GM21576 (cell line): ENCODE results near the gene HNRNPF.
A peak's percentile ranks its signal among the peaks of the same experiment; 100 is the strongest.
"Not testable (repeated sequence)": the region's sequence is repeated elsewhere in the genome, so short reads cannot be mapped to it uniquely, and the experiment has no call there.

Source experiments
- ATAC-seq: cut with Tn5 transposase; IDR thresholded peaks from one replicate; pipeline ENCODE4 v1.9.1; 2021; ENCODE audit warnings: mild to moderate bottlenecking, moderate library complexity; ENCODE audit not compliant: unreplicated experiment

The HNRNPF gene, protein sequence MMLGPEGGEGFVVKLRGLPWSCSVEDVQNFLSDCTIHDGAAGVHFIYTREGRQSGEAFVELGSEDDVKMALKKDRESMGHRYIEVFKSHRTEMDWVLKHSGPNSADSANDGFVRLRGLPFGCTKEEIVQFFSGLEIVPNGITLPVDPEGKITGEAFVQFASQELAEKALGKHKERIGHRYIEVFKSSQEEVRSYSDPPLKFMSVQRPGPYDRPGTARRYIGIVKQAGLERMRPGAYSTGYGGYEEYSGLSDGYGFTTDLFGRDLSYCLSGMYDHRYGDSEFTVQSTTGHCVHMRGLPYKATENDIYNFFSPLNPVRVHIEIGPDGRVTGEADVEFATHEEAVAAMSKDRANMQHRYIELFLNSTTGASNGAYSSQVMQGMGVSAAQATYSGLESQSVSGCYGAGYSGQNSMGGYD

DNA sequence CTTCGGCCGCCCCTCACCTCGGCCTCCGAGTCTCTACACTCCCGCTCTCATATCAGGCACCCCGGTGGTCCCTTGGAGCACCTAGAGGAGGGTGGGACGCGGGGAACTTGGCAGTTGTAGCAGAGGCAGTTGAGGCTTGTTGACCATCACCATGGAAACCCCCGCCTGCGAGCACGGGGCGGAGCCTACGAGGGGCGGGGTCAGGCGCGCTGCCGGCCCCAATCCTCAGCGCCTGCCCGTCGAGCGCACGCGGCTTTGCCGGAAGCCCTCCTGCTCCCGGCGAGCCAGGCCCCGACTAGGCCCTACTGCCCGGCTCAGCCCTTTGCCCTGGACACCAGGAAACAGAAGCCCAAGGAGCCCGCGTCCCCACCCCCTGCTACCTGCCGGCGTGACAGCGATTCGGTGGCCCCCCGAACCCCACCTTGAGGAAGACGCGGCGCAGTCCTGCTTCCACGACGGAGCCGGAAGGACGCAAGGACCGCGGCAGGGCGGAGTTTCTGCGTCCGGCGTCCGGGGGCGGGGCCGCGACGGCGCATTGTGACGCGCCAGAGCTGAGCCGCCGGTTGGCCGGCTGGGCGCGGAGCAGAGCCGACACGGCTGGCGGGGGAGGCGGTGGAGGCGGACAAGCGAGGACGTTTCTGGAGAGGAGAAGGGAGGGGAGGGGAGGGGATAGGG lies at the start of gene HNRNPF:
HNRNPF (minus strand) TSS at position 477 of the 675 bp plus-strand sequence. CDS start 21,302 bp downstream, outside the sequence.
- ATAC-seq, result peak; percentile 66

DNA sequence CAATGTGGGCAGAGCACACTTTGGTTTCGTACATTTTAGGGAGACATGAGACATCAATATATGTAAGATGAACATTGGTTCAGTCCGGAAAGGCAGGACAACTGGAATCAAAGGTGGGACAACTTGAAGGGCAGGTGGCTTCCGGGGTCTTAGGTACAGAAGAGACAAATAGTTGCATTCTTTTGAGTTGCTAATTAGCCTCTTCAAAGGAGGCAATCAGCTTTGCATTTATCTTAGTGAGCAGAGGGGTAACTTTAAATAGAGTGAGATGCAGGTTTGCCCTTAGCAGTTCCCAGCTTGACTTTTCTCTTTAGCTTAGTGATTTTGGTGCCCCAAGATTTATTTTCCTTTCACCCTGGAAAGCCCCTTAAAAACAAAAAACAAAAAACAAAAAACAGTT lies 49.2 kb upstream of the HNRNPF start:
- ATAC-seq, result no peak

DNA sequence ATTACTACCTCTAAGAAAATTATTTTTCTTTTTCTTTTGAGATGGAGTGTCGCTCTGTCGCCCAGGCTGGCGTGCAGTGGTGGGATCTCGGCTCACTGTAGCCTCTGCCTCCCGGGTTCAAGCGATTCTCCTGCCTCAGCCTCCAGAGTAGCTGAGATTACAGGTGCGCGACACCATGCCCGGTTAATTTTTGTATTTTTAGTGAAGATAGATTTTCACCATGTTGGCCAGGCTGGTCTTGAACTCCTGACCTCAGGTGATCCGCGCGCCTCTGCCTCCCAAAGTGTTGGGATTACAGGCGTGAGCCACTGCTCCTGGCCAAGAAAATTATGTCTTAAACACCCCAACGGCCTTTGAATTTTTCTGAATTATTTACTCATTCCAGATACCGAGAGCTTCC lies 47.6 kb upstream of the HNRNPF start:
- not testable (repeated sequence) for ATAC-seq

DNA sequence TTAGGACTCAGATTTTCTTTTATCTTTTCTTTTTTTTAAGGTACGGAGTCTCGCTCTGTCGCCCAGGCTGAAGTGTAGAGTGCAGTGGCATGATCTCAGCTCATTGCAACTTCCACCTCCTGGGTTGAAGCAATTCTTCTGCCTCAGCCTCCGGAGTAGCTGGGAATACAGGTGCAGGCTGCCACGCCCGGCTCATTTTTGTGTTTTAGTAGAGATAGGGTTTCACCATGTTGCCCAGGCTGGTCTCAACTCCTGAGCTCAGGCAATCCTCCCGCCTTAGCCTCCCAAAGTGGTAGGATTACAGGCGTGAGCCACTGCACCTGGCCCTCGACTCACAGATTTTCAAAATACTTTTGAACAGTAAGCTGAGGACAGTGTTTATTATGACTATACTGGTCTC lies 45.0 kb upstream of the HNRNPF start:
- ATAC-seq, result not testable (repeated sequence)

DNA sequence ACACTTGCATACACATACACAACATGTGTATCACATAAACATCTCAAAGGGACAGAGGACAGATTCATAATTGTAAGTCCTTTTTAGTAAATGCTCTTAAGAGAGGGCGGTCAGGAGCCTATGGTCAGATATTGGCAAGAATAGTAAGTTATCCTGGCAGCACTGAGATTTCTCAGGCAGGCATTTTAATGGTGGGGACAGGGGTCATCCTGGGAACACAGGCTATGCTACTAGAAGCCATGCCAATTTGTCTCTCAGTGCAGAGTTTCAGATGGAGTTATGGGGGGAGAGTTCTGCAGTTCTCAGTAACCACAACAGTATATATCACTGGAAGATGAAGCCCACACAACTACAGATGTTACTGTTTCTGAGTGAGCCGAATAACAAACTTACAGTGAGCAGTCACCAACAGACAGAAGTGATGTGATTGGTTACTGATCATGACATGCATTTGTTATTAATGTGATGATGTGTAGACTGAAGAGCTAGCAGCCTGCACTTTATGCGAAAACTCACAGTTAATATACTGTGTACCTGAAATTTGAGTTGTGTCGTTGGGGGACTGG lies 44.4 kb upstream of the HNRNPF start:
- ATAC-seq, result peak; percentile 17

DNA sequence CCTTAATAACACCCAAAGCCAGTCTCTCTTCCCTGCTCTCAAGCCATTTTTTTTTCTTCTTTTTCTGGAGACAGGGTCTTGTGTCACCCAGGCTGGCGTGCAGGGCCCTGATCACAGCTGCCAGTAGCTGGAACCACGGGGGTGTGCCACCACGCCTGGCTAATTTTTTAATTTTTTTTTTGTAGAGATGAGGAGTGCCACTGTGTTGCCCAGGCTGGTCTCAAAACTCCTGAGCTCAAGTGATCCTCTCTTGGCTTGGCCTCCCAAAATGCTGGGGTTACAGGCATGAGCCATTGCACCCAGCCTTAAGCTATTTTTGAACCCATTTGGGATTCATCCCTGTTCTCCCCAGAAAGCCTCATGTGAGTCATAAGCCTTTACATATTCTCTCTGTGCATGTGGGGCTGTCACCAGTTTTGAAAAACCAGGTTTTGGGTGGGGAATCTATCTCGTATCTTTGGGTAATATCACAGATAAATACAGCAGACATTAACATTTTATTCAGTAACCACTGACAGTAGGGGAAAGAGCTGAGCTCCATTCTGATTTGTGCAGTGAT lies 43.4 kb upstream of the HNRNPF start:
- ATAC-seq, result no peak

DNA sequence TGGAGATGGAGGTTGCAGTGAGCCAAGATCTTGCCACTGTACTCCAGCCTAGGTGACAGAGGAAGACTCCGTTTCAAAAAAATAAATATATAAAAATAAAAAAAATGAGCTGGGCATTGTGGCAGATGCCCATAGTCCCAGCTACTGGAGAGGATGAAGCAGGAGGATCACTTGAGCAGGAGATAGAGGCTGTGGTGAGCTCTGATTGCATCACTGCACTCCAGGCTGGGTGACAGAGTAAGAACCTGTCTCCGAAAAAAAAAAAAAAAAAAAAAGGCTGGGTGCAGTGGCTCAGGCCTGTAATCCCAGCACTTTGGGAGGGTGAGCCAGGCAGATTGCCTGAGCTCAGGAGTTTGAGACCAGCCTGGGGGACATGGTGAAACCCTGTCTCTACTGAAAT lies 39.8 kb upstream of the HNRNPF start:
- no peak for ATAC-seq

DNA sequence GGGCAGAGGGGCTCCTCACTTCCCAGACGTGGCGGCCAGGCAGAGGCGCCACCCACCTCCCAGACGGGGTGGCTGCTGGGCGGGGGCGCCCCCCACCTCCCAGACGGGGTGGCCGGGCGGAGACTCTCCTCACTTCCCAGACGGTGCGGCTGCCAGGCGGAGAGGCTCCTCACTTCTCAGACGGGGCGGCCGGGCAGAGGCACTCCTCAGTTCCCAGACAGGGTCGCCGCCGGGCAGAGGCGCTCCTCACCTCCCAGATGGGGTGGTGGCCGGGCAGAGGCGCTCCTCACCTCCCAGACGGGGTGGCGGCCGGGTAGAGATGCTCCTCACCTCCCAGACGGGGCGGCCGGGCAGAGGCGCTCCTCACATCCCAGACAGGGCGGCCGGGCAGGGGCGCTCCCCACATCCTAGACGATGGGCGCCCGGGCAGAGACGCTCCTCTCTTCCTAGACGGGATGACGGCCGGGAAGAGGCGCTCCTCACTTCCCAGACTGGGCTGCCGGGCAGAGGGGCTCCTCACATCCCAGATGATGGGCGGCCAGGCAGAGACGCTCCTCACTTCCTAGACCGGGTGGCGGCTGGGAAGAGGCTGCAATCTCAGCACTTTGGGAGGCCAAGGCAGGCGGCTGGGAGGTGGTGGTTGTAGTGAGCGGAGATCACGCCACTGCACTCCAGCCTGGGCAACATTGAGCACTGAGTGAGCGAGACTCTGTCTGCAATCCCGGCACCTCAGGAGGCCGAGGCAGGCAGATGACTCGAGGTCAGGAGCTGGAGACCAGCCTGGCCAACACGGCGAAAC lies 37.4 kb upstream of the HNRNPF start:
- not testable (repeated sequence) for ATAC-seq

DNA sequence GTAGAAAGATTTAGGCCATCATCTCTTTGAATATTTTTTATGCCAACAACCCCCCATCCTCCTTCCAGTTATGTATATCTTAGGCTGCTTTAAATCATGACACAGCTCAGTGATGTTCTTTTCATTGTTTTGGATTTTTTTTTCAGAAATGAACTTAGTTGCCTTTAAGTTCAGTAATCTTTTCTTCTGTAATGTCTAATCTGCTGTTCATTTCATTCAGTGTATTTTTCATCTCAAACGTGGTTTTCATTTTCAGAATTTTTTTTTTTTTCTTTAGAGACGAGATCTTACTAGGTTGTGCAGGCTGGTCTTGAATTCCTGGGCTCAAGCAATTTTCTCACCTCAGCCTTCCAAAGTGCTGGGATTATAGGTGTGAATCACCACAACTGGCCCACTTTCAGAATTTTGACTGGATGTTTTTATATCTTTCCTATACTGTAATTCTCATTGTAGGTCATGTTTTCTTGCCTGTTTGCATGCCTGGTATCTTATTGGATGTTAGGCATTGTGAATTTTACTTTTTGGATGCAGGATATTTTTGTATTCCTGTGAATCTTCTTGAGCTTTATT lies 36.0 kb upstream of the HNRNPF start:
- no peak for ATAC-seq

DNA sequence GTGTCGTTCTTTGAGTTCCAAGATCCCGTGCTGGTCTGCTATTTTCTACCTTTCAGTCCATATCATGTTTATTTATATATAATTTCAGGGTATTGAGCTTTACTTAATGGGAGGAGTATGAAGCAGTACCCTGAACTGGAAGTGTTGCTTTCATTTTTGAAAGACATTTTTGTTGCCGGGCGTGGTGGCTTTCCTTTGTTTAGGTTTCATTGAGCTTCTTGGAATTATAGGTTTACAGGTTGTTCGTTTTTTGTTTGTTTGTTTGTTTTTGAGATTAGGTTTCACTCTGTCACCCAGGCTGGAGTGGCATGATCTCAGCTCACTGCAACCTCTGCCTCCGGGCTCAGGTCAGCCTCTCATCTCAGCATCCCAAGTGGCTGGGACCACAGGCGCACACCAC lies 35.3 kb upstream of the HNRNPF start:
- ATAC-seq, result no peak

DNA sequence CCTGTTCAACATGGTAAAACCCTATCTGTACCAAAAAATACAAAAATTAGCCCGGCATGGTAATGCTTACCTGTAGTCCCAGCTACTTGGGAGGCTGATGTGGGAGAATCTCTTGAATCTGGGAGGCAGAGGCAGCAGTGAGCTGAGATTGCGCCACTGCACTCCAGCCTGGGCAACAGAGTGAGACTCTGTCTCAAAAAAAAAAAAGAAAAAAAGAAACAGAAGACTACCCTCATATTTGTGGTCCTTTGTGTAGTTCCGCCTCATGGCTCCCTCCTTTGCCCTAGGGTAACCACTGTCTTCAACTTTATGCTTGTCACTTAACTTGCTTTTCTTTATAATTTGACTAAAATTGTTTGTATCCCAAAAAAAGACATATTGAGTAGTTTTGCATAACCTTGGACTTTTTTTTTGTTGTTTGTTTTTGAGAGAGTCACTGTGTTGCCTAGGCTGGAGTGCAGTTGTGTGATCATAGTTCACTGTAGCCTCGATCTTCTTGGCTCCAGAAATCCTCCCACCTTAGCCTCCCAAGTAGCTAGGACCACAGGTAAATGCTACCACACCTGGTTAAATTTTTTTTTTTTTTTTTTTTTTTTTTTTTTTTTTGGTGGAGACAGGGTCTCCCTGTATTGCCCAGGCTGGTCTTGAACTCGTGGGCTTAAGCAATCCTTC lies 31.6 kb upstream of the HNRNPF start:
- no peak for ATAC-seq

DNA sequence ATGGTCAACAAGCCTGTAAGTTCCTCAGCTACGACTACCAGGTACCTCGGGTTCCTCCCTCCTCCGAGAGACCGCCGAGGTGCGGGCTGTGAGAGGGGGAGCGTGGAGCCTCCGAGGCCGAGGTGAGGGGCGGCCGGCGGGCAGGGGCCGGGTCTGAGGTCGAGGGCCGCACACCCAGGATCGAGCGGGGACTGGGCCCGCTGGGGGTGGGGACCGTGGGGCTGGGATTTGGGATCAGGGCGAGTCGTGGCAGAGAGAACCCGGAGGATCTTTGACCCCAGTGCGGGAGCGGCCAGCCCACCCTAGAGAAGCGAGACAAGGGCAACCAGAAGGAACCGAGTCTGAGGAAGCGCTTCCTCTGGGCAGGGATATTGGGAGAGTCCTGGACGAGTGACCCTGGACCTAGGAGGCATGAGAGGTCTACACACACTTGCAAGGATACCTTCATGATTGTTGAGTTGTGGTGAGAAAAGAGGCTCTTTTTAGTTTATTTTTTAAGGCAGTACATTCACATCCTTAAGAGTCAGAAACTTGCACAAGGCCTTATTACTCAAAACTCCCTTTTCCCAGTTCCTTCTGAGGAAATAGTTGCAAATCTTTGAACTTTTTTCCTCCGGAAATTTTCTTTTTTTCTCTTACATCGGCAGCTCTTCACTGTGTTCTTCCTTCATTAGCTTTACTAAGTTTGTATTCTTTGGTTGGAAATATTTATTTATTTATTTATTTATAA lies 28.3 kb upstream of the HNRNPF start:
- ATAC-seq, result no peak

DNA sequence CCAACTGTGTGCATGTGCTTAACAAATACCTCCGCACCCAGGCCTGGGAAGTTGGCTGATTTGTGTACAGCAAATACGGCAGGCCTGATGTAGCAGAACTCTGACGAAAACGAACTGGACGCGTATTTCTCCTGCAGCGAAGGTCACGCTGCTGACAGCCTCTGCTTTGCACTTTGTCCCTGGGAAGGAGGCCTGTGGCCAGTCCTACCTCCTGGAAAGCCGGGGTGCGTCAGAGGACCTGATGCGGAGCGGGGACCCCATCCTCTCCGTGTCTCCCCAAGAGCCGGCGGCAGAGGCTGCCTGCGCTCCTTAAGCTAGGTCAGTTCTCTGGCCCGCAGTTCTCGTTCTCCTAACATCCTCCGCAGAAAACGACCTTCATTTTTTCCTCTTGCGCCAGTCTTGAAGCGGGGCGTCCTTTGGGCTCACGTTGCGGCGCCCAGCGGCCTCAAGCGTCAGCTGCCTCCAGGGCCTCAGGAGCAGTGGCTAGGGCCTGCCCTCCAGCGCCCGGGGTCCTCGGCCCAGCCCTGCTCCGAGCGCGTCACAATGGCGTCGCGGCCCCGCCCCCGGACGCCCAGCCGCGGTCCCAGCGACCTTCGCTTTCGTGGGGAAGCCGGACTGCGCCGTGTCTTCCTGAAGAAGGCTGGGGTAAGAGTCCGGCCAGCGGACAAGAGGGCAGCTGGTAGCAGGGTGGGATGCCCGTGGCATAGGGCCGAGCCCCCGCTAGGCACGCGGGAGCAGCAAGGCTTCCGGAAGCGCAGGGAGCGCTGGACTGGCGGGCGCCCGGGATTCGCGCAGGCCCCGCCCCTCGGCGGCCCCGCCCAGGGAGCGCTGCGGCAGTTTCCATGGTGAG lies 27.5 kb upstream of the HNRNPF start, which contains the start of gene ZNF487:
ZNF487 (plus strand) TSS at position 821 of the 850 bp plus-strand sequence. CDS start 38,703 bp downstream, outside the sequence.
- peak; percentile 95 for ATAC-seq

DNA sequence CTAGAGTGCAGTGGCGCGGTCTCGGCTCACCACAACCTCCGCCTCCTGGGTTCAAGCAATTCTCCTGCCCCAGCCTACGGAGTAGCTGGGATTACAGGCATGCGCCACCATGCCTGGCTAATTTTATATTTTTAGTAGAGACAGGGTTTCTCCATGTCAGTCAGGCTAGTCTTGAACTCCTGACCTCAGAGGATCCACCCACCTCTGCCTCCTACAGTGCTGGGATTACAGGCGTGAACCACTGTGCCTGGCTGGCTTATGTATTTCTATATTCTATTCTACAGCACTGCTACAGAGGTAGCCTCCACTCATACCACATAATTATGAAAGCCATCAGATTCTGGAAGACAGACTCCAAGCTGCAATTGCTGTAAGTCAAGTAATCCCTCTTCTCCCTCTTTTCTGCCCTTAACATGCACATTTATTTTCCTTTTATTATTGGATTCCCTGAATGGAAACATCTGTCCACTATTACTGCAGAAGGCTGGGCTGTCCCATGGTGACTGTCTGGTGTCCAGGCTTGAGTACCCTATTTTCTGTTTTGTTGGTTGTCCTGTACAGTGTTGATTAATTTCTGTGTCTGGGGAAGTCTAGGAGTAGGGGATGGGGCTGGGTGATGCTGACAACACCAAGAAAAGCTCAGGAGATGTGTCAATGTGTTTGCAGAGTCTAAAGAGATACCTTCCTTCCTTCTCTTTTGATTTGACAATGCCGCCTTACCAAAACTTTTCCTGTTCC lies 22.1 kb upstream of the HNRNPF start:
- no peak for ATAC-seq

DNA sequence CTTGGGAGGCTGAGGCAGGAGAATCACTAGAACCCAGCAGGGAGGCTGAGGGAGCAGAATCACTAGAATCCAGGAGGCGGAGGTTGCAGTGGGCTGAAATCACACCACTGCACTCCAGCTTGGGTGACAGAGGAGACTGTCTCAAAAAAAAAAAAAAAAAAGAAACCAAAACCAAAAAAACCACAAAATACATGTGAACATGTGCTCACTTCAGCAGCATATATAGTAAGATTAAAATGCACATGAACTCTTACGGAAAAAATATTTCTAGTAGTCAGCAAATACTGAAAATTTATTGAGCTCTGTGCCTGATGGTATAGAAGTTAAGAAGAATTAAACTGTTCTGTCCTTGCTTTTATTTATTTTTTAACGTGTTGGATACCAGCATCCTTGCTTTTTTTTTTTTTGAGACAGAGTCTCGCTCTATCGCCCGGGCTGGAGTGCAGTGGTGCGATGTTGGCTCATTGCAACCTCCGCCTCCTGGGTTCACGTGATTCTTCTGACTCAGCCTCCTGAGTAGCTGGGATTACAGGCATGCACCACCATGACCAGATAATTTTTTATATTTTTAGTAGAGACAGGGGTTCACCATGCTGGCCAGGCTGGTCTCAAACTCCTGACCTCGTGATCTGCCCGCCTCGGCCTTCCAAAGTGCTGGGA lies 18.3 kb upstream of the HNRNPF start:
- peak; percentile 68 for ATAC-seq

DNA sequence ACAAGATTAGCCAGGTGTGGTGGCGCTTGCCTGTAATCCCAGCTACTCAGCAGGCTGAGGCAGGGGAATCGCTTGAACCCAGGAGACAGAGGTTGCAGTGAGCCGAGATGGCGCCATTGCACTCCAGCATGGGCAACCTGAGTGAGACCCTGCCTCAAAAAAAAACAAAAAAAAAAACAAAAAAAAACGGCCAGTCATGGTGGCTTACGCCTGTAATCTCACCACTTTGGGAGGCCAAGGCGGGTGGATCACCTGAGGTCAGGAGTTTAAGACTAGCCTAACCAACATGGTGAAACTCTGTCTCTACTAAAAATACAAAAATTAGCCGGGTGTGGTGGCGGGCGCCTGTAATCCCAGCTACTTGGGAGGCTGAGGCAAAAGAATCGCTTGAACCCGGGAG lies 17.5 kb upstream of the HNRNPF start:
- ATAC-seq, result not testable (repeated sequence)

DNA sequence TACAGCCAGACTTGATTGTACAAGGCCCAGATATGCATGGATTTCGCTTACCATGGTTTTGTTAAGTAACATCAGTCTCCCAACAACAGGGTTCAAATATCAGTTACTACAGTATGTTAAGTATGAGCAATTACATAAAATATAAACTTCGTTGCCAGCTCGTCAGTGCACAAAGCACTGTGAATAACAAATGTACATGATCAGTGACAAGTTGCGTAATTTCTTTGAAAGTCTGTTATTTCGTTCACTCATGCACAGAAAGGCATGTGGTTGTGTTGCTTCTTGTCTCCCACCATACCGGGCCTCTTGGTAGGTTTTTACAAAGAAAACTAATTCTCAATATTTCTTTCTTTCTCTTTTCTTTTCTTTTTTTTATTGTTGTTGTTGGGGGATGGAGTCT lies 15.4 kb upstream of the HNRNPF start:
- no peak for ATAC-seq
